Chondrocyte (in vitro differentiated cells): ENCODE results near the gene CCL7. TPM values are rescaled to one million over a fixed set of nuclear protein-coding genes. Genes with fewer than 3 reads are reported as not detected.

Source experiments
- DNase-seq: peaks from one replicate; pipeline ENCODE4 v3.0.0; 2021; ENCODE audit warnings: mixed read lengths, low spot score
- H3K27ac Mint-ChIP-seq: one replicate; pipeline ENCODE4 v1.8.0; 2021; ENCODE audit warnings: mild to moderate bottlenecking, moderate library complexity, mixed read lengths; ENCODE audit not compliant: unreplicated experiment
- H3K27me3 Mint-ChIP-seq: 2 replicates; pipeline ENCODE4 v1.8.0; 2021; ENCODE audit warnings: low read depth, mixed read lengths
- H3K36me3 Mint-ChIP-seq: 2 replicates; pipeline ENCODE4 v1.8.0; 2021; ENCODE audit warnings: low read depth, mixed read lengths
- H3K4me1 Mint-ChIP-seq: 2 replicates; pipeline ENCODE4 v1.8.0; 2021; ENCODE audit warnings: low read depth, mild to moderate bottlenecking, mixed read lengths
- H3K4me3 Mint-ChIP-seq: one replicate; pipeline ENCODE4 v1.8.0; 2021; ENCODE audit warnings: mild to moderate bottlenecking, moderate library complexity, mixed read lengths; ENCODE audit not compliant: unreplicated experiment
- H3K9me3 Mint-ChIP-seq: 2 replicates; pipeline ENCODE4 v1.8.0; 2021; ENCODE audit warnings: low read depth, mixed read lengths
- total RNA-seq: library from RNA; stranded (reverse); gene quantifications from 3 replicates; pipeline ENCODE4 v1.2.1, GENCODE V29; 2021
- TF ChIP-seq, protein P1 (sequence below): fragments of 200-600 bp; sonication (generic); IDR thresholded peaks from 2 replicates; pipeline ENCODE4 v1.5.0; 2021; ENCODE audit warnings: antibody characterized with exemption, mild to moderate bottlenecking, moderate library complexity

CCL7 gene
- total RNA-seq, 1 donor from 2014 or later = not detected

DNA sequence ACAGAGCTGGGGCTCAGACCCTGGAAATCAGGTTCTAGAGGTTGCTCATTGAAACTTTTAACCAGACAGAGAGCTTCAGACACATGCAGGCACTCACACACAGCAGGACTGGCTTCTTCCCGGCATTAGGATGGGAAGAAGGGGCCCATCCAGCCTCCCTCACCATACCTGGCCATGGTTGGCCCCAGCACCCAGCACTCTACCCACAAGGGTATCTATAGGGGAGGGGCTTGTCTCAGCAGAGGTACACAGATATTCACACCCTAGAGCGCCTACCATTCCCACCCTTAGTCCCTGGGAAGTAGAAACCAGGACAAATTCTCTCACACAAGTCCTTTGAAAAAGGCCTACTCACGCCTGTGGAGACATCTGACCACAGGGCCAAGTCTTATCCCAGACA is 35.4 kb upstream of the CCL7 start:
- peaks cover 22% of the 10 kb centered on the region for H3K4me1 Mint-ChIP-seq
- TF ChIP-seq, protein P1, sequence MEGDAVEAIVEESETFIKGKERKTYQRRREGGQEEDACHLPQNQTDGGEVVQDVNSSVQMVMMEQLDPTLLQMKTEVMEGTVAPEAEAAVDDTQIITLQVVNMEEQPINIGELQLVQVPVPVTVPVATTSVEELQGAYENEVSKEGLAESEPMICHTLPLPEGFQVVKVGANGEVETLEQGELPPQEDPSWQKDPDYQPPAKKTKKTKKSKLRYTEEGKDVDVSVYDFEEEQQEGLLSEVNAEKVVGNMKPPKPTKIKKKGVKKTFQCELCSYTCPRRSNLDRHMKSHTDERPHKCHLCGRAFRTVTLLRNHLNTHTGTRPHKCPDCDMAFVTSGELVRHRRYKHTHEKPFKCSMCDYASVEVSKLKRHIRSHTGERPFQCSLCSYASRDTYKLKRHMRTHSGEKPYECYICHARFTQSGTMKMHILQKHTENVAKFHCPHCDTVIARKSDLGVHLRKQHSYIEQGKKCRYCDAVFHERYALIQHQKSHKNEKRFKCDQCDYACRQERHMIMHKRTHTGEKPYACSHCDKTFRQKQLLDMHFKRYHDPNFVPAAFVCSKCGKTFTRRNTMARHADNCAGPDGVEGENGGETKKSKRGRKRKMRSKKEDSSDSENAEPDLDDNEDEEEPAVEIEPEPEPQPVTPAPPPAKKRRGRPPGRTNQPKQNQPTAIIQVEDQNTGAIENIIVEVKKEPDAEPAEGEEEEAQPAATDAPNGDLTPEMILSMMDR = no peak
- H3K27me3 Mint-ChIP-seq = no peaks in the 10 kb centered on the region
- peaks cover 2% of the 10 kb centered on the region for H3K36me3 Mint-ChIP-seq
- no peak for DNase-seq
- no peak overlapping the region for H3K27ac Mint-ChIP-seq
- H3K4me3 Mint-ChIP-seq = no peak overlapping the region
- peaks cover 14% of the 10 kb centered on the region for H3K9me3 Mint-ChIP-seq

DNA sequence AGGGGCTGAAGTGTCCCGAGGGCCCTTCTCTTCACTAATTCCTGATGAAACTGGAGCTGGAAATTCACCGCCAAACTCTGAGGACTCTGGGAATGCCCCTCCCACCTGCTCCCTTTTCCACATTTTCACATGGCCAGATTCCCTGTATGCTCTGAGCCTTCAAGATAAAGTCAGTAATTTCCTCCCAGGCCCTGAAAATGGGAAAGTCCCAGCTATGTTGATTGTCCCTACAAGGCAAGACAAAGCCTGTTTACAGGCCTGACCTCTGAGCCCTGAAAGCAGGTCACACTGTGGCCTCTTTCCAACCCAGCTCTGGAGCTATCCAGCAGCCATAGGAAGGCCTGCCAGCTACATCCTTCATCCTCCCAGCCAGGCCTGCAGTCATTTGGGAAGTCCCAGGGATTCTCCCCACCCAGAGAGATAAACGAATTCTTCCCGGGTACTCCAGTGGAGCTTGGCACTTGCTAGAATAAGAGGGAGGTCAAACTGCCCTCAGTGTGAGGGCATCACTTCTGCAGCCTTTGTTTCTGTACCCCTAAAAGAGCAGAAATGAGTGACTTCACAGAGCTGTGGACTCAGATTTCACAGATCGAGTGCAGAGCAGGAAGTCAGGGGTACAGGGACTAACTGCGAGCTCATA is 34.5 kb upstream of the CCL7 start:
- no peaks in the 10 kb centered on the region for H3K36me3 Mint-ChIP-seq
- peaks cover 29% of the 10 kb centered on the region for H3K4me1 Mint-ChIP-seq
- peaks cover 7% of the 10 kb centered on the region for H3K9me3 Mint-ChIP-seq
- TF ChIP-seq, protein P1 = no peak
- DNase-seq = no peak
- no peak overlapping the region for H3K27ac Mint-ChIP-seq
- no peak overlapping the region for H3K4me3 Mint-ChIP-seq
- H3K27me3 Mint-ChIP-seq = no peaks in the 10 kb centered on the region

DNA sequence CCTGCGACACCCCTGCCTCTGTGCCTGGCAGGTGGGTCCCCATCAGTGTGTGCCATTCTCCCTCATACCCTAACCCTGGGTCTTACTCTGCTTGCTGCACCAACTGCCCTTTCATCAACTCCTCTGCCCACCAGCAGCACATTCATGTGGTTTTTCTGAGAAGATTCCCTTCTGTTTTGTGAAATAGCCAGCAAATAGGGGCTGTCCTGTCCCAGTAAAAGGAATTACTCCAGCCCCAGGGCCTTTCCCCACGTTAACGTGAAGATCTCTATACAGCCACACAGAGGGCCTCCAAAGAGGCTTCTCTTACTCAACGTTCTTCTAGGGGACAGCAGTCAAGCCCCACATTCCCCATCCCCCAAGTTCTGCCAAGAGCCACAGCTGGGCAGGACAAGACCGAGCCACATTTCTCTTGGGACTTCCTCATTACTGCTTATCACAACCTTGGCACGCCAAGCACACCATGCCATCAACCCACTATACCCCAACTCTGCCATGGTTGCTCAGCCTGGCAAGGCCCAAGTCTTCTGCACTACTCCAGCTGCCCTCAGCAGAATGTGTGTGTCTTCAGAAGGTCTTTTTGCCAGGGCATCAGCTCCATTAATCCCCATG is 33.6 kb upstream of the CCL7 start:
- peak overlapping the region; percentile 41 for H3K27ac Mint-ChIP-seq
- no peak overlapping the region for H3K4me3 Mint-ChIP-seq
- TF ChIP-seq, protein P1 = no peak
- H3K36me3 Mint-ChIP-seq = no peaks in the 10 kb centered on the region
- H3K9me3 Mint-ChIP-seq = no peaks in the 10 kb centered on the region
- no peaks in the 10 kb centered on the region for H3K27me3 Mint-ChIP-seq
- H3K4me1 Mint-ChIP-seq = peaks cover 35% of the 10 kb centered on the region
- no peak for DNase-seq

- Mint-ChIP-seq H3K27ac (no peak overlapping the region), H3K9me3 (no peaks in the 10 kb centered on the region), H3K4me3 (no peak overlapping the region), H3K27me3 (no peaks in the 10 kb centered on the region), H3K4me1 (peaks cover 40% of the 10 kb centered on the region), H3K36me3 (no peaks in the 10 kb centered on the region)
- no peak for DNase-seq
- TF ChIP-seq, protein P1 = no peak
Measured at GRCh38 chr17:34237458-34237857, 32.6 kb upstream of the CCL7 start.

DNA sequence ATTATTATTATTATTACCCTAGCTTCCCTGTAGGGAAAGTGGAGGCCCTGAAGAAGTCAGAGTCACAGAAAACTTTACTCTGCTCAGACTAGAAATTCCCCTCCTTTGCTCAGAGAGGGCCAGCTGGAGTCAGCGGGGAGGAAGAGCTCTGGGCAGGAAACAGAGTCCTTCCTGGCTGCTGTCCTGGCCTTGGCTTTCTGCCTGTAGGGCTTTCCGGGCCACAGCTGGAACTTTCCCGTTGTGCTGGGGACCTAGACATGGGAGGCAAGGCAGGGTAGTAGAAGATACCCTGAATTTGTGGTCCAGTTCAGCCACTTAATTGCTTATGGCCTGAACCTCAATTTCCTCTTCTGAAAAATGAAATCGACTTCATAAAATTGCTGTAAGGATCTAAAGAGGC is 29.0 kb upstream of the CCL7 start:
- no peak for DNase-seq
- Mint-ChIP-seq H3K36me3 (no peaks in the 10 kb centered on the region), H3K4me1 (peaks cover 38% of the 10 kb centered on the region), H3K27me3 (no peaks in the 10 kb centered on the region), H3K27ac (no peak overlapping the region), H3K9me3 (no peaks in the 10 kb centered on the region), H3K4me3 (no peak overlapping the region)
- TF ChIP-seq, protein P1 = no peak
